GM18858 (cell line): Measurements from ENCODE around the gene UCK2.
"Not testable (repeated sequence)": the region's sequence is repeated elsewhere in the genome, so short reads cannot be mapped to it uniquely, and the experiment has no call there.

Source experiments
- ATAC-seq: cut with Tn5 transposase; IDR thresholded peaks from one replicate; pipeline ENCODE4 v1.9.1; 2021; ENCODE audit not compliant: unreplicated experiment

The UCK2 gene

DNA sequence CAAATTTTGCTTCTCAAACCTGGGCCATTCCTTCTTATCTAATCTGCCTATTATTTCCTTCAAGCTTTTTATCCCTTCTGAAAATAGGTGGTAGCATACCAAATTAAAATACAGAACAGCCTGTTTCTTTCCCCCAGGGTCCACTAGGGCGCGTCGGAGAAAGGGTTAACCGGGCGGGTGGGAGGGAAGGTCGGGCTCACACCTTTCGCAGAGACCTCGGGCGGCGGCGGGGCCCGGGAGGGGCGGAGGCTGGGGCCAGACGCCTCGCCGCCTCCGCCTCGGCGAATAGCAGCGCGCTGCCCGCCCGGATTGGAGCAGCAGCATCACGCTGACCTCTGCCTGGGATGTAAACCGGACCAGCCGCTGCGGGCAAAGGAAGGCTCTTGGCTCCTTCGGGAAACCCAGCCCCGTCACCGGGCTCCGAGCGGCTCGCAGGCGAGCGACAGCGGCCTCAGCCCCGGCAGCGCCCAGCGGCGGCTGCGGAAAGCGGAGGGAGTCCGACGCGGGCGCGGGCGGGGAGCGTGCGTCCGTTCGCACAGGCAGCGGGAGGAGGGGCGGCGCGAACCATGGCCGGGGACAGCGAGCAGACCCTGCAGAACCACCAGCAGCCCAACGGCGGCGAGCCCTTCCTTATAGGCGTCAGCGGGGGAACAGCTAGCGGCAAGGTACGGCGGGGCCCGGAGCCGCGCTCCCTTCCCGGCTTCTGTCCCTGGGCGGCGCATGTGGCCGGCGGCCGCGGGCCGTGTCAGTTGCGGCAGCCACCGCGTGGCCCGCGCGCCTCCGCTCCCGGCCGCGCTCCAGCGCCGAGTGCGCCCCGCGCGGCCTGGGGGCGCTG is at the start of gene UCK2:
Gene UCK2, plus strand, starts transcription at position 347 of the 835 bp plus-strand sequence. Its CDS starts 220 bp downstream, at position 567.
- peak; percentile 56 for ATAC-seq

DNA sequence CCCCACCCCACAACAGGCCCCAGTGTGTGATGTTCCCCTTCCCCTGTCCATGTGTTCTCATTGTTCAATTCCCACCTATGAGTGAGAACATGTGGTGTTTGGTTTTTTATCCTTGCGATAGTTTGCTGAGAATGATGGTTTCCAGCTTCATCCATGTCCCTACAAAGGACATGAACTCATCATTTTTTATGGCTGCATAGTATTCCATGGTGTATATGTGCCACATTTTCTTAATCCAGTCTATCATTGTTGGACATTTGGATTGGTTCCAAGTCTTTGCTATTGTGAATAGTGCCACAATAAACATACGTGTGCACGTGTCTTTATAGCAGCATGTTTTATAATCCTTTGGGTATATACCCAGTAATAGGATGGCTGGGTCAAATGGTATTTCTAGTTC is 49.2 kb upstream of the UCK2 start:
- not testable (repeated sequence) for ATAC-seq

DNA sequence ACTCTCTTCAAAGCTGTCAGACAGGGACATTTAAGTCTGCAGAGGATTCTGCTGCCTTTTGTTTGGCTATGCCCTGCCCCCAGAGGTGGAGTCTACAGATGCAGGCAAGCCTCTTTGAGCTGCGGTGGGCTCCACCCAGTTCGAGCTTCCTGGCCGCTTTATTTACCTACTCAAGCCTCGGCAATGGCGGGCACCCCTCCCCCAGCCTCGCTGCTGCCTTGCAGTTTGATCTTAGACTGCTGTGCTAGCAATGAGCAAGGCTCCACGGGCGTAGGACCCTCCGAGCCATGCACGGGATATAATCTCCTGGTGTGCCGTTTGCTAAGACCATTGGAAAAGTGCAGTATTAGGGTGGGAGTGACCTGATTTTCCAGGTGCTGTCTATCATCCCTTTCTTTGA is 43.9 kb upstream of the UCK2 start:
- not testable (repeated sequence) for ATAC-seq

GRCh38 chr1:165787741-165788140 is 39.7 kb upstream of the UCK2 start:
- no peak for ATAC-seq

- ATAC-seq = no peak
Observed at GRCh38 chr1:165793951-165794350, 33.5 kb upstream of the UCK2 start.

GRCh38 chr1:165795894-165796293 is 31.5 kb upstream of the UCK2 start:
- no peak for ATAC-seq

- no peak for ATAC-seq
Observed at GRCh38 chr1:165799387-165799786, 28.0 kb upstream of the UCK2 start.

GRCh38 chr1:165804513-165804912 is 22.9 kb upstream of the UCK2 start:
- not testable (repeated sequence) for ATAC-seq

DNA sequence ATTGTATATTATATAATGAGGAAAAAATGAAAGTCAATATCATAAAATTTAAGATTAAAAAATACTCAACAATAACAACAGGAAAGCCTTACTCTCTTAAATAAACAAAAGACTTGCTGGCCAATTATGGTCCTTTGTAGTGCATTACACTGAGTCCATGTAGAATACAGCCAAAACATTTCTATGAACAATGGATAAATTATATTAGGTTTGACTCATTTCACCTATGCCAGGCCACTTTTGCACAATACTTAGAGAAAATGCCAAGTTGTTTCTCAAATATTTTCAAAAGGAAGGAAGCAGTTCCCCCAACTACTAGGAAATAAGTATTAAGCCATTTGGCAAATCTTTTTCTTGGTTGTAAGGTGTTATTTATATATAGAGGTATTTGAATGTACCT is 19.8 kb upstream of the UCK2 start:
- ATAC-seq = no peak

- ATAC-seq = no peak
Observed at GRCh38 chr1:165815725-165816124, 11.7 kb upstream of the UCK2 start.

DNA sequence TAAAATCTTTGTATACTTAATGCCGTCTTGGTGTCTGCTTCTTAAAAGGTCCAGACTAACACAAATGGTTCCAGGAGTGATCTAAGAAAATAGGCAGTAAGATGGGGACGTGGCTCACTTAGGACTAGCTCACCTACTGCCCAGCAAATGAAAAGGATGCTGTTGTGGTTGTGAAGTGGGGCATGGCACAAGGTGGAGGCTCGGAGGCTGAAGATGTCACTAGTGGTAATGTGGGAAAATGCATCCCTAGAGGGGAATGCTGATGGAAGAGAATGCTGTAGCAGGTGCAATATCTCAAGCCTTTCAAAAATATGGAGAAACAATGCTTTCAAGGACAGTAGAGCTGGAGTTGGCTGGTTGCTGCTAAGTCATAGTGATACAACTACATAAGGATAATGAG is 11.3 kb upstream of the UCK2 start:
- no peak for ATAC-seq

- no peak for ATAC-seq
Observed at GRCh38 chr1:165816826-165817497, 10.5 kb upstream of the UCK2 start.

GRCh38 chr1:165823552-165824268 is 3.7 kb upstream of the UCK2 start:
- ATAC-seq = no peak

DNA sequence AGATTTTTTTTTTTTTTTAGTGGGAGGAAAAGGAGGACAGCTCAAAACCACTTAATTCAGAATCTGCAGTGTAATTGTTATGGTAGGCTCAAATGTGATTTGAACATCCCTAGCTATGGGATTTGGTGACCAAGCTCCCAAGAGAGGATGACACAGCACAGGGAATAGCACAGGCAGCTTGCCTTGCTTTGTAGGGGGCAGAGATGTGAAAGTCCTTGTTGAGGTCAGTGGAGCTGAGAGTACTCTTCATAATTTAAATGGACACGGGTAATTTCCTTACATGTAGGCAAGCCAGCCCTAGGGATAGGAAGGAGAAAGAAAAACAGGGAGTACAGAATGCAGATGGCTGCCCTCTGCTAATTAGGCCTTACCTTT is 3.2 kb upstream of the UCK2 start:
- ATAC-seq = no peak

GRCh38 chr1:165826565-165827267 is 698 bp upstream of the UCK2 start:
- ATAC-seq = no peak

- peak; percentile 28 for ATAC-seq
Observed at GRCh38 chr1:165828103-165828668, 772 bp downstream of the UCK2 start.

DNA sequence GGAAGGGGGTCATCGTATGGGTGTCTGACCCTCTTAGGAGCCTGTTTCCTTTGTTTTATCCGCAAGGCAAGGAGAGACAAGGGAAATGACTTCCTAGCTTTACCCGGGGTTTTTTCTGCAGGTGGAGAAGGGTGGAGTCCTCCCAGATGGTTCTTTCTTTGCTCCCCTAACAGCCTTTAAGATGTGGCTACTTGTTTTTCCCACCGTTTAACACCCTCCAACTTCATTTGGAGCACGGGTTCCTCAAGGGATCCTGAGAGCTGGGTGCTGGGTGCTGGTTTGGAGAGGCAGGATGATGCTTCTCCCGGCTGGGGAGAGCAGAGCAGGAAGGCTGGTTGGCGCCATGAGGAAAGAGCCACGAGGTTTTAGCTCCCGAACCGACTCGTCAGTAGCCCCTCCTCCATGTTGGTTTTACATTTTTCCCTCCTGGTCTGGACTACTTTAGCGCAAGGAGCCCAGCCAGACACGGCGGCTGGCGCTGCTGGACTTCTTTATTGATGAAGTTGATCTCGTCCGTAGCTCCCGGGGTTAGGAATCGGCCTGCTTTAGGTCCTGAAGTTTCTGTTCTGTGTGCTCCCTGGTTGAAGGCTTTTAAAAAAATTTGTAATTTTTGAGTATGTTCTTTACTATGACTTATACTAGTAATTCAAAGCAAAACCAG is 1.4 kb downstream of the UCK2 start:
- ATAC-seq = no peak

DNA sequence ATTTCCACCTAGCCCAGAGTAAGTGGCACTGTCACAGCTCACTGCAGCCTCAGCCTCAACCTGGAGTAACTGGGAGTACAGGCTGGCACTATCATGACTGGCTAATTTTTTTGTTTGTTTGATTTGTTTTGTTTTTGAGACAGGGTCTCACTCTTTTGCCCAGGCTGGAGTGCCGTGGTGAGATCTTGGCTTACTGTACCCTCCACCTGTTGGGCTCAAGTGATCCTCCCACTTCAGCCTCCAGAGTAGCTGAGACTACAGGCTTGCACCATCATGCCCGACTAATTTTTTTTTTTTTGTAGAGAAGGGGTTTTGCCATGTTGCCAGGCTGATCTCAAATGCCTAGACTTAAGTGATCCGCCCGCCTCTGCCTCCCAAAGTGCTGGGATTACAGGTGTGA is 2.5 kb downstream of the UCK2 start:
- ATAC-seq = no peak

- ATAC-seq = no peak
Observed at GRCh38 chr1:165831146-165831545, 3.7 kb downstream of the UCK2 start.

DNA sequence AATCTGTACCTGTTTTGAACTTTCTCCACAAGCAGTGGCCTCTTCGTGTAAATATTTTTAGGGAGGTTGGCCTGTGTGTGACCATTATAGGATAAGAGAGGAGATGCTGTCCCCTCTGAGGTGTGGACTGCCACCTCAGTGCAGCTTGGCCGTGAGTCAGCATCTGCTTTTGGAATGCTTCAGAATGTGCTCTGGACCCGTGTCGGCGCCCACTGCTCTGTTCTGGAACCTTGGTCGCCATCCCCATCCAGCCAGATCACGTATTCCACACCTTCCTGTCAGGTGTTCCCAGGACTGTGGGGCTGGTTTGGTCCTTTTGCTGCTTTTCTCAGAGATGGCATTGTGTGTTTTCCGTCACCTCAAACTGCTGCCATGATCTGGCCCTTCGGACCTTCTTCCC is 5.5 kb downstream of the UCK2 start:
- ATAC-seq = no peak
